Hepatocyte (in vitro differentiated cells): ENCODE measurements around the gene WDFY4.

Experiments used
- CTCF ChIP-seq: fragments of 200-600 bp; sonication (generic); IDR thresholded peaks from 2 replicates; pipeline ENCODE4 v1.5.1; 2016; ENCODE audit warnings: antibody characterized with exemption, mild to moderate bottlenecking; ENCODE audit not compliant: poor library complexity
- EZH2phosphoT487 ChIP-seq: fragments of 200-600 bp; sonication (generic); IDR thresholded peaks from one replicate; pipeline ENCODE4 v1.6.1; 2018; ENCODE audit warnings: antibody characterized with exemption, mild to moderate bottlenecking, low read depth, moderate library complexity; ENCODE audit not compliant: unreplicated experiment, severe bottlenecking

GRCh38 chr10:48661441-48661840 is 23.2 kb upstream of the WDFY4 start:
- TF ChIP-seq CTCF (no peak), EZH2phosphoT487 (no peak)
